Testis (tissue), 3 donors: Measurements from ENCODE around the gene ATXN7L1. TPM values are rescaled to one million over a fixed set of nuclear protein-coding genes. Genes with fewer than 3 reads are reported as not detected.
A peak's percentile ranks its signal among the peaks of the same experiment; 100 is the strongest.
"Not testable (repeated sequence)": the region's sequence is repeated elsewhere in the genome, so short reads cannot be mapped to it uniquely, and the experiment has no call there.

Experiments
- DNase-seq: peaks from one replicate; pipeline ENCODE4 v3.0.0-alpha.2; 2019
- H3K27ac ChIP-seq, 2 donors: fragments of 200-600 bp; sonication (generic); one replicate each; pipeline ENCODE4 v1.5.1; 2019
- H3K27me3 ChIP-seq: fragments of 200-600 bp; sonication (generic); one replicate; pipeline ENCODE4 v1.5.1; 2019
- H3K36me3 ChIP-seq: fragments of 200-600 bp; sonication (generic); one replicate; pipeline ENCODE4 v1.5.1; 2017; ENCODE audit warnings: low read depth; ENCODE audit errors: missing control alignments
- H3K4me1 ChIP-seq: fragments of 200-600 bp; sonication (generic); one replicate; pipeline ENCODE4 v1.5.1; 2019
- H3K4me3 ChIP-seq, 2 donors: fragments of 200-600 bp; sonication (generic); one replicate each; pipeline ENCODE4 v1.5.1; 2017 to 2019
- H3K9me3 ChIP-seq: fragments of 200-600 bp; sonication (generic); one replicate; pipeline ENCODE4 v1.5.1; 2017
- CTCF ChIP-seq, 3 experiments: fragments of 450-650 bp in 2 of 3; fragments of 200-600 bp in 1 of 3; sonication (generic) in 1 of 3; IDR thresholded peaks; one replicate each; pipeline ENCODE4 v1.5.1; 2016 to 2019; ENCODE audit warnings: antibody characterized with exemption in 3 of 3, mild to moderate bottlenecking in 2 of 3, moderate library complexity in 1 of 3
- POLR2A ChIP-seq: fragments of 450-650 bp; IDR thresholded peaks from one replicate; pipeline ENCODE4 v1.6.1; 2017; ENCODE audit warnings: antibody characterized with exemption, mild to moderate bottlenecking, moderate library complexity
- WGBS, 2 donors: methylation state at CpG; one replicate each; pipeline ENCODE4 v1.1.5; 2018; 5-methylcytosine and 5-hydroxymethylcytosine counted together
- intact Hi-C: fragments of 100-400 bp; cut with DNase I; formaldehyde crosslinking; loops from one replicate; pipeline ENCODE4 v1.15.1; 2023; ENCODE audit warnings: low total_unique reads
- polyA plus RNA-seq: library from polyadenylated mRNA; stranded (reverse); fragments of 350-450 nt; fragmentation: Illumina TruSeq; extraction: RNeasy Lipid Tissue Mini Kit (QIAGEN cat#74804); gene quantifications from one replicate; pipeline ENCODE4 v1.2.3, GENCODE V29; 2014; ENCODE audit warnings: low read depth, low replicate concordance; ENCODE audit not compliant: insufficient read depth
- total RNA-seq, 2 donors: library from RNA; depleted of rRNA; stranded (reverse); fragments of >200 nt; gene quantifications; one replicate each; pipeline ENCODE4 v1.2.3, GENCODE V29; 2016

Gene ATXN7L1
- total and polyA plus RNA-seq, 3 donors from 2014 or later, result 35.7 to 61.7 (median 35.9) TPM

- TF ChIP-seq POLR2A (no peak), CTCF (IDR thresholded peaks at IDR 0.05) (no peak)
Measured at GRCh38 chr7:105698531-105698930, 177.9 kb downstream of the ATXN7L1 start.

GRCh38 chr7:105697753-105698152 is 178.6 kb downstream of the ATXN7L1 start:
- Histone ChIP-seq H3K4me3 (no peak overlapping the region), H3K4me1 (no peaks in the 10 kb centered on the region), H3K27me3 (no peaks in the 10 kb centered on the region), H3K9me3 (no peaks in the 10 kb centered on the region), H3K27ac (no peak overlapping the region), H3K36me3 (no peaks in the 10 kb centered on the region)
- 91 to 93% methylated on average over 5 of the region's 5 CpGs for WGBS, 2 donors
- DNase-seq, result no peak
- no peak for TF ChIP-seq CTCF (IDR thresholded peaks at IDR 0.05)
- no peak for TF ChIP-seq POLR2A
- intact Hi-C loops, result no loop called here

More at GRCh38 chr7:105698531-105698930, 177.9 kb downstream of the ATXN7L1 start:
- Histone ChIP-seq H3K4me1 (no peaks in the 10 kb centered on the region), H3K4me3 (no peak overlapping the region), H3K9me3 (no peaks in the 10 kb centered on the region), H3K27ac (no peak overlapping the region), H3K27me3 (no peaks in the 10 kb centered on the region), H3K36me3 (no peaks in the 10 kb centered on the region)
- no peak for DNase-seq
- WGBS, 2 donors, result 96 to 98% methylated on average over 5 to 6 of the region's 6 CpGs
- intact Hi-C loops, result no loop called here

GRCh38 chr7:105697169-105697568 is 179.2 kb downstream of the ATXN7L1 start:
- H3K4me1 ChIP-seq, DNase-seq, intact Hi-C loops, H3K27ac ChIP-seq, H3K9me3 ChIP-seq, H3K36me3 ChIP-seq, H3K4me3 ChIP-seq, H3K27me3 ChIP-seq: not testable (repeated sequence)
- 79 to 88% methylated on average over 11 of the region's 11 CpGs for WGBS, 2 donors

- no peak overlapping the region for H3K27ac ChIP-seq
- peaks cover 8% of the 10 kb centered on the region for H3K4me1 ChIP-seq
- no peak overlapping the region for H3K4me3 ChIP-seq
- 92 to 97% methylated on average over 3 of the region's 3 CpGs for WGBS, 2 donors
- no peak for DNase-seq
- no peaks in the 10 kb centered on the region for H3K36me3 ChIP-seq
- no peak for TF ChIP-seq POLR2A
- TF ChIP-seq CTCF (IDR thresholded peaks at IDR 0.05), result no peak
- intact Hi-C loops, result no loop called here
- no peaks in the 10 kb centered on the region for H3K27me3 ChIP-seq
- H3K9me3 ChIP-seq, result no peaks in the 10 kb centered on the region
Measured at GRCh38 chr7:105693576-105693975, 182.8 kb downstream of the ATXN7L1 start.

- Histone ChIP-seq H3K27ac (peak overlapping the region in 1 of 2 donors; percentile 25), H3K36me3 (no peaks in the 10 kb centered on the region), H3K27me3 (no peaks in the 10 kb centered on the region), H3K9me3 (no peaks in the 10 kb centered on the region), H3K4me3 (peak overlapping the region; percentile 23 to 50), H3K4me1 (peaks cover 8% of the 10 kb centered on the region)
- no peak for TF ChIP-seq POLR2A
- no peak for TF ChIP-seq CTCF (IDR thresholded peaks at IDR 0.05)
- WGBS, 2 donors, result 19 to 38% methylated on average over 20 to 21 of the region's 21 CpGs
- peak; percentile 61 for DNase-seq
- intact Hi-C loops, result no loop called here
Measured at GRCh38 chr7:105691680-105692564, 184.5 kb downstream of the ATXN7L1 start.
